ENCODE measurements around the gene DPP10.

The DPP10 gene

DNA sequence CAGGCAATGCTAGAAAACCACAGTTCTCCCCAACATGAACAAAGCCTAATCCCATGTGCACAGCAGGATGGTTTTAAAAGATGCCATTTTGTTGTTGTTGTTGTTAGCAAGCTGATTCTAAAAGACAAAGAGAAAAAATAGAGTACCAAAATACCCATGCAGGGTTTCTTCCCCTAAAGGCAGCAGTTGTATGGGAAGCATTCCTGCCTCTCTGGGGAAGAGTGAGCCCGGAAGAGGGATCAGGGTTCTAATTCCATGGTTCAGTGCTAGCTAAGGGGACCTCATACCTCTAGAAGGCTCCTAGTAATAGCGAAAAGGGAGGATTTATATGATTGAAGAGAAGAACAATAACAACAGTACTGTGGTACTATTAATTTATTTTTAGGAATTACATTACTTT, 327.6 kb downstream of the DPP10 start:
- Histone ChIP-seq H3K27me3 (ENCODE audit: insufficient read depth, low read length) (no peaks in the 10 kb centered on the region), H3K36me3 (ENCODE audit: insufficient read depth, low read length) (no peaks in the 10 kb centered on the region), H3K4me3 (ENCODE audit: low read depth, low read length, poor library complexity, severe bottlenecking) (no peak overlapping the region), H3K9me2 (ENCODE audit: low read depth, low read length) (no peaks in the 10 kb centered on the region), H3K4me1 (ENCODE audit: insufficient read depth, low read length, severe bottlenecking) (no peaks in the 10 kb centered on the region), H2AFZ (ENCODE audit: low read length) (no peak overlapping the region), H3K9ac (ENCODE audit: low read length) (no peak overlapping the region), H3F3A (ENCODE audit: insufficient read depth, low read length) (no peaks in the 10 kb centered on the region), H3K4me2 (ENCODE audit: low read length) (no peak overlapping the region), H3K9me3 (ENCODE audit: low read length) (no peaks in the 10 kb centered on the region), H4K20me1 (ENCODE audit: insufficient read depth, low read length) (no peaks in the 10 kb centered on the region), H3K27ac (ENCODE audit: low read depth, low read length, poor library complexity, severe bottlenecking) (no peak overlapping the region), H3K79me2 (ENCODE audit: insufficient read depth, low read length) (no peaks in the 10 kb centered on the region)
- no peak for TF ChIP-seq EZH2 (IDR thresholded peaks at IDR 0.05; ENCODE audit: borderline replicate concordance, low read length)
- TF ChIP-seq, protein P1, sequence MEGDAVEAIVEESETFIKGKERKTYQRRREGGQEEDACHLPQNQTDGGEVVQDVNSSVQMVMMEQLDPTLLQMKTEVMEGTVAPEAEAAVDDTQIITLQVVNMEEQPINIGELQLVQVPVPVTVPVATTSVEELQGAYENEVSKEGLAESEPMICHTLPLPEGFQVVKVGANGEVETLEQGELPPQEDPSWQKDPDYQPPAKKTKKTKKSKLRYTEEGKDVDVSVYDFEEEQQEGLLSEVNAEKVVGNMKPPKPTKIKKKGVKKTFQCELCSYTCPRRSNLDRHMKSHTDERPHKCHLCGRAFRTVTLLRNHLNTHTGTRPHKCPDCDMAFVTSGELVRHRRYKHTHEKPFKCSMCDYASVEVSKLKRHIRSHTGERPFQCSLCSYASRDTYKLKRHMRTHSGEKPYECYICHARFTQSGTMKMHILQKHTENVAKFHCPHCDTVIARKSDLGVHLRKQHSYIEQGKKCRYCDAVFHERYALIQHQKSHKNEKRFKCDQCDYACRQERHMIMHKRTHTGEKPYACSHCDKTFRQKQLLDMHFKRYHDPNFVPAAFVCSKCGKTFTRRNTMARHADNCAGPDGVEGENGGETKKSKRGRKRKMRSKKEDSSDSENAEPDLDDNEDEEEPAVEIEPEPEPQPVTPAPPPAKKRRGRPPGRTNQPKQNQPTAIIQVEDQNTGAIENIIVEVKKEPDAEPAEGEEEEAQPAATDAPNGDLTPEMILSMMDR (IDR thresholded peaks at IDR 0.05; ENCODE audit: low read length): no peak

DNA sequence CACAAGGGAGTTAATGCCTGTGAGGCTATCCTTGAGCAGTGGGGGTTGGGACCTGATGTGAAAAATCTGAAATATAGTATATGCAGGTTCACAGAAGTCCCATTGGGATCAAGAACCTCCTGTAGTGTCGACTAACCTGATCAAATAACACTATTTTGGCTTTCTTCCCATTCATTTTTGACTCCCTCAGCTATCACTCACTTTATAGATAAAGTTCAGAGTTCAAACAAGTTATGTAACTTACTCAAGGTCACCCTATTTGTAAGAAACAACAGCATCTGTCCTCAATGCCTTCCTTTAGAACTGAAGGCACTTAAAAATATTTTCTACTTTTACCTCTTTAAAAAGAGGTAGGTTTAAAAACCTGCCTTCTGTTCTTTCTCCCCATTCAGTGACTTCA, 341.6 kb downstream of the DPP10 start:
- Histone ChIP-seq H3K9me3 (ENCODE audit: low read length) (no peaks in the 10 kb centered on the region), H2AFZ (ENCODE audit: low read length) (no peak overlapping the region), H3K4me2 (ENCODE audit: low read length) (no peak overlapping the region), H3K9me2 (ENCODE audit: low read depth, low read length) (no peaks in the 10 kb centered on the region), H3F3A (ENCODE audit: insufficient read depth, low read length) (no peaks in the 10 kb centered on the region), H3K79me2 (ENCODE audit: insufficient read depth, low read length) (no peaks in the 10 kb centered on the region), H3K4me3 (ENCODE audit: low read depth, low read length, poor library complexity, severe bottlenecking) (no peak overlapping the region), H3K27me3 (ENCODE audit: insufficient read depth, low read length) (no peaks in the 10 kb centered on the region), H4K20me1 (ENCODE audit: insufficient read depth, low read length) (no peaks in the 10 kb centered on the region), H3K4me1 (ENCODE audit: insufficient read depth, low read length, severe bottlenecking) (no peaks in the 10 kb centered on the region), H3K27ac (ENCODE audit: low read depth, low read length, poor library complexity, severe bottlenecking) (no peak overlapping the region), H3K9ac (ENCODE audit: low read length) (no peak overlapping the region), H3K36me3 (ENCODE audit: insufficient read depth, low read length) (no peaks in the 10 kb centered on the region)
- TF ChIP-seq EZH2 (IDR thresholded peaks at IDR 0.05; ENCODE audit: borderline replicate concordance, low read length): no peak
- TF ChIP-seq, protein P1 (IDR thresholded peaks at IDR 0.05; ENCODE audit: low read length): no peak

DNA sequence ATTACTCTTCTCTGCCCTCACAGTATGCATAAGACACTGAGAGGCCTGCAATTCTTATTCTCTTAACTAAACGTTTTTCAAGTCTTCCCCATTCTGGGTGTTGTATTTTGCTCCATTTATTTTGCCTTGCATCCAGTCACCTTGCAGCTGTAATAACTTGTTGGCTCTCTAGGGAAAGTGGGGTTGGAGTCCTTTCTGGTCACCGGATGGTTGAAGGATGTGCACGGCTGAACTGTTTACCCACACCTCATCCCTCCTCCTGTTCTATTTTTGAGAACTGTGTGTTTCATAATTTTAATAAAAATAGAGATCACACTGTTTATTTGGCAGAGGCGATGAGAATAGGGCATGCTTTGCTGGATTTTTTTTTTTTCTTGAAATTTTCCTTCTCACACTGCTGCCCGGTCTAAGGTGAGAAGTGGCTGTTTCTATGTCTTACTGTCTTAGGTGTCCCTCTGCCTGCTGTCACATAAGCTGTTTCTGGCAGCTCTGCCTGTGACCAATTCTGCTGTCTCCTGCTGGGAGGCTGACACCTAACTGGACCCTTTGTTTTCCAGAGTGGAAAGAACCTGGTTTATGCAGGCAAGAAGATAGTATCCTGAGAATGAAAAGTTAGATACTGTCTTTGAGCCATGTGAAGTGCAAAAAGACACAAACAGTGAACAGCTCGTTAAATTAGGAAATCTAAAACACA, 342.6 kb downstream of the DPP10 start:
- Histone ChIP-seq H3K9me2 (ENCODE audit: low read depth, low read length) (no peaks in the 10 kb centered on the region), H3K9ac (ENCODE audit: low read length) (no peak overlapping the region), H3K27me3 (ENCODE audit: insufficient read depth, low read length) (no peaks in the 10 kb centered on the region), H3F3A (ENCODE audit: insufficient read depth, low read length) (no peaks in the 10 kb centered on the region), H4K20me1 (ENCODE audit: insufficient read depth, low read length) (no peaks in the 10 kb centered on the region), H3K4me3 (ENCODE audit: low read depth, low read length, poor library complexity, severe bottlenecking) (no peak overlapping the region), H3K27ac (ENCODE audit: low read depth, low read length, poor library complexity, severe bottlenecking) (no peak overlapping the region), H3K79me2 (ENCODE audit: insufficient read depth, low read length) (no peaks in the 10 kb centered on the region), H3K4me1 (ENCODE audit: insufficient read depth, low read length, severe bottlenecking) (no peaks in the 10 kb centered on the region), H3K9me3 (ENCODE audit: low read length) (no peaks in the 10 kb centered on the region), H3K36me3 (ENCODE audit: insufficient read depth, low read length) (no peaks in the 10 kb centered on the region), H3K4me2 (ENCODE audit: low read length) (no peak overlapping the region), H2AFZ (ENCODE audit: low read length) (no peak overlapping the region)
- TF ChIP-seq, protein P1 (IDR thresholded peaks at IDR 0.05; ENCODE audit: low read length): no peak
- TF ChIP-seq EZH2 (IDR thresholded peaks at IDR 0.05; ENCODE audit: borderline replicate concordance, low read length): no peak

Measured in OCI-LY1 (cell line).